Effector memory CD4-positive, alpha-beta T cell (primary cell): ENCODE measurements around the gene RXRA.

Experiments
- DNase-seq, 3 donors: peaks; one replicate each; pipeline ENCODE4 v3.0.0-alpha.2; 2020
- H3K27ac ChIP-seq: 2 replicates; pipeline ENCODE4 v1.7.0; 2013; ENCODE audit warnings: mild to moderate bottlenecking, low read length, moderate library complexity; ENCODE audit not compliant: insufficient read depth, poor library complexity, severe bottlenecking
- H3K27me3 ChIP-seq: replicated peaks from 2 replicates; pipeline ENCODE4 v1.7.0; 2013; ENCODE audit warnings: mild to moderate bottlenecking, low read length; ENCODE audit not compliant: insufficient read depth, control insufficient read depth, poor library complexity, severe bottlenecking
- H3K36me3 ChIP-seq: 2 replicates; pipeline ENCODE4 v1.7.0; 2013; ENCODE audit warnings: mild to moderate bottlenecking, low read length, moderate library complexity; ENCODE audit not compliant: control insufficient read depth, insufficient read depth
- H3K4me1 ChIP-seq: 2 replicates; pipeline ENCODE4 v1.7.0; 2013; ENCODE audit warnings: low read length, mild to moderate bottlenecking; ENCODE audit not compliant: control insufficient read depth, insufficient read depth, poor library complexity, severe bottlenecking
- H3K4me3 ChIP-seq: 2 replicates; pipeline ENCODE4 v1.7.0; 2013; ENCODE audit warnings: low read length, low read depth, mild to moderate bottlenecking; ENCODE audit not compliant: insufficient read depth, poor library complexity, severe bottlenecking
- H3K9me3 ChIP-seq: 2 replicates; pipeline ENCODE4 v1.7.0; 2013; ENCODE audit warnings: mild to moderate bottlenecking, low read length, moderate library complexity; ENCODE audit not compliant: control insufficient read depth

The RXRA gene

DNA sequence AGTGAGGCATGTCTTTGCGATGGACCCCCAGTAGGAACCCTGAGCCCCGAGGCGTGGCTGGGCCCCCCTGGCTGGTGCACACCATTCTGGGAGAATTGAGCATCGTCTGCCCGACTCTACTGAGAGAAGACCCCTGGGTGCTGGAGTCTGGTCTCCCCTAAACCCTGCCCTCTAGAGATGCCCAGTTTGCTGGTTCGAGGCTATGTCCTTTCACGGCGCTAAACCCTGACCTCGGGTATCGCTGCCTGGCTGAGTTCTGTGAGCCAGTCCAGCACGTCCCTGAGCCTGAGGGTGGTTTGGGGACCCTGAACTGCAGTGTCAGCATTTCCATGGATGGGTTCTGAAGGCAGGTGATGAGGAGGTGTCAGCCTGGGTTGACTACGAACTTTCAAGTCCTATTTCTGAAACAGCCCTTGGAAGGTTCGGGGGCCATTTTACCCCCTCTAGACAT, 128.8 kb downstream of the RXRA start:
- DNase-seq: no peak
- Histone ChIP-seq H3K9me3 (no peaks in the 10 kb centered on the region), H3K4me3 (no peak overlapping the region), H3K27ac (no peak overlapping the region), H3K4me1 (peaks cover 14% of the 10 kb centered on the region), H3K36me3 (no peaks in the 10 kb centered on the region), H3K27me3 (no peaks in the 10 kb centered on the region)

DNA sequence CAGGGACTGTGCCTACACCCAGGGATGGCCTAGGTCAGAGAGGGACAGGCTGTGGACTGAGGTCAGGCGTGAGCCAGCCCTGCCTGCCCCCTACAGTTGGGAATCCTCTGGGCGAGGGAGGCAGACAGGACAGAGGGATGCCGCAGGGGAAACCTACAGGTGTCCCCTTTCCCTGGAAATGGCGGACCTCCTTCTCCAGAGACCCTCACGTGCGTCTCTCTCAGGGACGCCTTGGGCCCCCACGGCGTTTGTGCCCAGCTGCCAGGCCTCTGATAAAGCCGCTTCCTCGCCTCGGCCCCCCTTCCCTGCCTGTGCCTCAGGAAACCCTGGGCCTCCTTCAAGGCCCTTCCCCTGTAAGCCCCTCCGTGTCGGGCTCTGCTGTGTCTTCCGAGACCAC, 129.3 kb downstream of the RXRA start:
- no peak for DNase-seq
- H3K4me3 ChIP-seq: peak overlapping the region; percentile 55
- no peaks in the 10 kb centered on the region for H3K27me3 ChIP-seq
- H3K4me1 ChIP-seq: peaks cover 14% of the 10 kb centered on the region
- no peaks in the 10 kb centered on the region for H3K9me3 ChIP-seq
- H3K36me3 ChIP-seq: no peaks in the 10 kb centered on the region
- peak overlapping the region; percentile 71 for H3K27ac ChIP-seq

DNA sequence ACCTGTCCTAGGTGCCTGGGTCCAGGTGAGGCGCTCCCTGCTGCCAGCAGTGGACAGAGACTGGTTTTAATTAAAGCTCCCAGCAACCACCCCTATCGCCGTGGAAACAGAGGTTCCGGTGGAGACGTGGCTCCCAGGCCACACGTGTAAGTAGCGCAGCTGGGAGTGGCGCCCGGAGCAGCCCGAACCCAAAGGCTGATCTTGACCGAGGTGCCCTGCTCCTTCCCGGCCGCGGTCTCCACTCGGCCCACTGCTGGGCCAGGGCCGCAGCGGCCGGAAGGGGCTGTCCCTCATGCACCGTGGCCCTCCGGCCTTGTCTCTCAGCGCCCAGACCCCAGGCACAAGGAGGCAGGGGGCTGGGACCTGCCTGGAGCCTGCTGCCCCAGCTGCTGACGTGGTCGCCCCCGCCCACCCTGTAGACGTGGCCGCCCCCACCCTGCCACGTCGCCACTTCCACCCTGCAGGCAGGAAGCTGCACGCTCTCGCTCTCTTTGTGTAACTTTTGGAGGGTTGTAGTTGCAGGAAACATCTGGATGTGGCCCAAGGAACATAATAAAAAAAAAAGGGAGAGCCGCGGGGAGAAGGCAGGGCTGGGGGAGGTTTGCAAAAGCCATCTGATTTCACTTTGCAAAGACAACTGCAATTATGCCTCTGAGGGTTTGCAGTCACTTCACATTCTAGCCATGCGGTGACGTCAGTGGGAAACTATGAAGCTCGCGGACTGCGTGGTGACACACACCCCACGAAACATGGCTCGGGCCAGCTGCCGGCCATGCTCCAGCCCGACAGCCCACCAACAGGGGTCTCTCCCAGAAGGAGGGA, 129.9 kb downstream of the RXRA start:
- peak; percentile 43 to 57 (median 51) for DNase-seq
- no peaks in the 10 kb centered on the region for H3K9me3 ChIP-seq
- no peaks in the 10 kb centered on the region for H3K36me3 ChIP-seq
- H3K27ac ChIP-seq: peak overlapping the region; percentile 71
- H3K4me1 ChIP-seq: peaks cover 14% of the 10 kb centered on the region
- H3K27me3 ChIP-seq: no peaks in the 10 kb centered on the region
- peak overlapping the region; percentile 55 for H3K4me3 ChIP-seq

DNA sequence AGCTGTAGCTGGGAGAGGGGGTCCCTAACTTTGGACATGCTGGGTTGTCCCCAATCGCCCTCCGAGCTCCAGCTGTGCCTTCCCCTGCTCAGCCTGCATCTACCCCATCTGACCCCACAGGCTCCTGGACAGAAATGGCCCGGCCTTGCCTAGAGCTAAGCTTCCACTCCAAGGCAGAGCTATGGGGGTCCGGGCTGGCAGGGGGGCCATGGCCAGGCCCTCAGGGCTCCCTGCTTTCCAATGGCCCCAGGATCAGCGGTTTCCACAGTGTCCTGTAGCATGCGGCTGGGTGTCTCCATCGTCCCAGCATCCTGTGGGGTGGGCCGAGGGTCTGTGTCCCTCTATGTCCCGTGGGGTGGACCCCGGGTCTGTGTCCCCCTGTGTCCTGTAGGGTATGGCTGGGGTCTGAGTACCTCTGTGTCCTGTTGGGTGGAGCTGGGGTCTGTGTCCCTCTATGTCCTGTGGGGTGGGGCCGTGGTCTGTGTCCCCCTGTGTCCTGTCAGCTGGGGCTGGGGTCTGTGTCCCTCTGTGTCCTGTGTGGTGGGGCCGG, 130.6 kb downstream of the RXRA start:
- H3K4me3 ChIP-seq: peak overlapping the region; percentile 55
- H3K27me3 ChIP-seq: no peaks in the 10 kb centered on the region
- H3K9me3 ChIP-seq: no peaks in the 10 kb centered on the region
- H3K4me1 ChIP-seq: peaks cover 14% of the 10 kb centered on the region
- H3K27ac ChIP-seq: peak overlapping the region; percentile 71
- no peaks in the 10 kb centered on the region for H3K36me3 ChIP-seq
- DNase-seq: no peak

DNA sequence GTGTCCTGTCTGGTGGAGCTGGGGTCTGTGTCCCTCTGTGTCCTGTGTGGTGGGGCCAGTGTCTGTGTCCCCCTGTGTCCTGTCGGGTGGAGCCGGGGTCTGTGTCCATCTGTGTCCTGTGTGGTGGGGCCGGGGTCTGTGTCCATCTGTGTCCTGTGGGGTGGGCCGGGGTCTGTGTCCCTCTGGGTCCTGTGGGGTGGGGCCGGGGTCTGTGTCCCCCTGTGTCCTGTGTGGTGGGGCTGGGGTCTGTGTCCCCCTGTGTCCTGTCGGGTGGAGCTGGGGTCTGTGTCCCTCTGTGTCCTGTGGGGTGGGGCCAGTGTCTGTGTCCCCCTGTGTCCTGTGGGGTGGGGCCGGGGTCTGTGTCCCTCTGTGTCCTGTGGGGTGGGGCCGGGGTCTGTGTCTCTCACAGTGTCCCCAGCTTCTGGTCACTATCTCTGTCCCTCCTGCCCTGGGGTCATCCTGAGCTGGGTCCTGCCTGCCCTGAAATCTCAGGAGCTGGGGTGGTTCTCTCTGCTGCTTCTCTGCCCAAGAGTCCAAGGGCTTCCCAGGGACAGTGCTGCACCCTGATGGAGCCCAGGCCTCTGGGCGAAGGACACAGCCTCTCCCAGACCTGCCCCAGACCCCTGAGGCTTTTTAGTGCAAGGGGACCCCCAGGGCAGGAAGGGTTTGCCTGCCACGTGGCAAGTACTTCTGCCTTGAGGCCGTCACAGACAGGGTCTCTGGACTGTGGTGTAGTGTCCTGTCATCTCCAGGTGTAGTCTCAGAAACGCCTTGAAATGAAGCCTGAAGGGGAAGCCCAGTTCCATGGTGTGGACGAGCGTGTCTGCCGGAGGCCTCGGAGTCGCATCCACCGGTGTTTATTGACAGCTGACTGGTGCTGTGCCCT, 131.3 kb downstream of the RXRA start:
- Histone ChIP-seq H3K4me3 (no peak overlapping the region), H3K27ac (peak overlapping the region; percentile 71), H3K9me3 (no peaks in the 10 kb centered on the region), H3K36me3 (no peaks in the 10 kb centered on the region), H3K27me3 (no peaks in the 10 kb centered on the region), H3K4me1 (peaks cover 14% of the 10 kb centered on the region)
- DNase-seq: no peak

DNA sequence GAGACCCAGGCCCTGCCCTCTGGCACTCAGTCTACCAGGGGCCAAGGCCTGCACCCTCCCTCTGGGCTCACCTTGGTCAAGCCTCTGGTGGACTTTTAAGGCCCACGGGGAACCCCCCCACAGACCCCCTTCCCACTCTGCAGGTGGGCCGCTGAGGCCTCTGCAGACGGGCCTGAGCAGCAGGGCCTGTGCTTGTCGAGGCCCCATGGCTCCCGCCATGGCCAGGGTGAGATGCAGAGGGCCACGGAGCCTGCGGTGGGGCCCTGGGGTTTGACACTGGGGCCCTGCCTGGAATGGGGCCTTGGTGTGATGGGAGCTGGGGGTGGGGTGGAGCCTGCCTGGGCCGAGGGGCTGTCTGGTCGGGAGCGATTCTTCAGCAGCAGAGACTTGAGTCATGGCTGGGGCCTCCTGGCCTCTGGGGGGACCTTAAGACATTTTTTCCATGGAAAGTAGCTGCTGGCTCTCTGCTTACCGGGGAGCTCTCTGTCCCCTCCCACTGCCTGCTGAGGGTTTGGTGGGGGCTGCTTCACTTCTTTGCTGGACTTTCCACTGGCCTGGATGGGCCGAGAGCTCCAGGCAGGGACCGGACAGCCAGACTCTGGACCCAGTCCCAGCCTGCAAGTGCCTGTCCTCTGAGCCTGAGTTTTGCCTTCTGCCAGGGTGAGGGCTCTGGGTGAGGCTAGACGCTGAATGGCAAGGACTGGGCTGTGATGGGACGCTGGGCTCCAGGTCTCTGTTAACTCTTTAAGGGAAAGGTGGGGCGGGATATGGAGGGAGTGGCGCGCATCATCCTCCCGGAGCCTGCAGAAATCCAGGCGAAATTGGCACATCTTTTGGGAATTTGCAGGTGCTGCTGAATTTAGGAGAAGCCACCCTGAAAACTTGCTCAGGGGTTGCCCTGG, 132.2 kb downstream of the RXRA start:
- Histone ChIP-seq H3K27ac (no peak overlapping the region), H3K36me3 (no peaks in the 10 kb centered on the region), H3K27me3 (no peaks in the 10 kb centered on the region), H3K9me3 (no peaks in the 10 kb centered on the region), H3K4me1 (peaks cover 14% of the 10 kb centered on the region), H3K4me3 (no peak overlapping the region)
- DNase-seq: no peak

DNA sequence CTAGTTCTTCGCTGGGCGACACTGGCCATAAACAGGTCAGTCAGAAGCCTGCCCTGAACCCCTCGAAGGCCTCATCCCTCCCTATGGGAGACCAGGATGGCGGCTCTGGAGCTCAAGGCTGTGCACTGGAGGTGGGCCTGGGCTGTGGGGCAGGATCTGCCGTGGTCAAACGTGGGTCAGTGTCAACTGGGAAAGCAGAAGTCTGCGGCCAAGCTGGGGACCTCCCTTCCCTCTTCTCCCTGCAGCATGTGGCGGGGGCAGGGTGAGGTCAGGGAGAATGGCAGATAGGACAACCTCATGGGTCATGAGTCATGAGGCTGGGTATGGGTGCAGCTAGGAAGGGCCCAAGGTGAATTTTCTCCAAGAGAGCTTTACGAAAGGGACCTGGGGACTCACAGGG, 132.9 kb downstream of the RXRA start:
- H3K27me3 ChIP-seq: no peaks in the 10 kb centered on the region
- H3K4me3 ChIP-seq: no peak overlapping the region
- DNase-seq: no peak
- peaks cover 14% of the 10 kb centered on the region for H3K4me1 ChIP-seq
- no peaks in the 10 kb centered on the region for H3K9me3 ChIP-seq
- no peak overlapping the region for H3K27ac ChIP-seq
- no peaks in the 10 kb centered on the region for H3K36me3 ChIP-seq

DNA sequence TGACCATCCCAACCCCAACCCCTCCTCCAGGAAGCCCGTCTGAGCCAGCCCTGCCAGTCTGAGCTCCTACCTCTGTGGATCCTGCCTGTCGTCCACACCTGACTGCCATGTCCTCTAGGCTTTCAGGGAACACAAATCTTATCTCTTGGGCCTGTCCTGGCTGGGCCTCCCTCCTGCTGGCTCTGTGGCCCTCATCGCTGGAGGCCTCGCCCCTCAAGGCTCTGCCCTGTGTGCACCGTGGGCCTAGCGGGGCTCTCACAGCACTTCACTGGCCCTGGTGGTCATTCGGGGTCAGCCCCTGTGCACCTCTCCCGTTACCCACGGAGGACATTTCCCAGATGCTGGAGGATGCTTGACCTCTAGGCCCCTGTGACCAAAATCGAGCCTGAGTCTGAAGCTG, 133.3 kb downstream of the RXRA start:
- Histone ChIP-seq H3K27ac (no peak overlapping the region), H3K27me3 (no peaks in the 10 kb centered on the region), H3K4me3 (no peak overlapping the region), H3K9me3 (no peaks in the 10 kb centered on the region), H3K4me1 (peaks cover 14% of the 10 kb centered on the region), H3K36me3 (no peaks in the 10 kb centered on the region)
- no peak for DNase-seq

DNA sequence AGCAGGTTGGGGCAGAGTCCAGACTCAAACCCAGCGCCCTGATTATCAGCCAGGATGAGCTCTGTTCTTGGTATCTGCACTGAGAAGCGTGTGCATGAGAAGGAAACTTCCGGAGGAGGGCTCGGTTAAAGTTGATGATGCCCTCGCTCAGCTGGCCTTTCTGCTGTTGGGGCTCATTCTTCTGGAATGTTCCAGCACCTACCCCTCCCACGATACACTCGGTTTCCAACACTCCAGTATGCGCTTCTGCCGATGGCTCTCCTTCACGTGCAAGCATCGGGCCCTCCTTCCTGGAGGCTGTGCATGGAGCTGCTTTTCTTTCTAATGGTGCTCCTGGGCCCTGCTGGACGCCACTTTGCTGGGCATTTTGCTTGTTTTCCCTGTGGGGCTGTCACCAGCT, 134.0 kb downstream of the RXRA start:
- no peak overlapping the region for H3K27ac ChIP-seq
- H3K9me3 ChIP-seq: no peaks in the 10 kb centered on the region
- H3K36me3 ChIP-seq: no peaks in the 10 kb centered on the region
- no peaks in the 10 kb centered on the region for H3K27me3 ChIP-seq
- DNase-seq: no peak
- no peak overlapping the region for H3K4me3 ChIP-seq
- peaks cover 14% of the 10 kb centered on the region for H3K4me1 ChIP-seq
